ENCODE results near the gene ERV3-1. TPM values are rescaled to one million over a fixed set of nuclear protein-coding genes. Genes with fewer than 3 reads are reported as not detected.
A peak's percentile ranks its signal among the peaks of the same experiment; 100 is the strongest.
"Not testable (repeated sequence)": the region's sequence is repeated elsewhere in the genome, so short reads cannot be mapped to it uniquely, and the experiment has no call there.

The ERV3-1 gene
- total RNA-seq, 1 experiment from 2014 or later, result 13.5 TPM

DNA sequence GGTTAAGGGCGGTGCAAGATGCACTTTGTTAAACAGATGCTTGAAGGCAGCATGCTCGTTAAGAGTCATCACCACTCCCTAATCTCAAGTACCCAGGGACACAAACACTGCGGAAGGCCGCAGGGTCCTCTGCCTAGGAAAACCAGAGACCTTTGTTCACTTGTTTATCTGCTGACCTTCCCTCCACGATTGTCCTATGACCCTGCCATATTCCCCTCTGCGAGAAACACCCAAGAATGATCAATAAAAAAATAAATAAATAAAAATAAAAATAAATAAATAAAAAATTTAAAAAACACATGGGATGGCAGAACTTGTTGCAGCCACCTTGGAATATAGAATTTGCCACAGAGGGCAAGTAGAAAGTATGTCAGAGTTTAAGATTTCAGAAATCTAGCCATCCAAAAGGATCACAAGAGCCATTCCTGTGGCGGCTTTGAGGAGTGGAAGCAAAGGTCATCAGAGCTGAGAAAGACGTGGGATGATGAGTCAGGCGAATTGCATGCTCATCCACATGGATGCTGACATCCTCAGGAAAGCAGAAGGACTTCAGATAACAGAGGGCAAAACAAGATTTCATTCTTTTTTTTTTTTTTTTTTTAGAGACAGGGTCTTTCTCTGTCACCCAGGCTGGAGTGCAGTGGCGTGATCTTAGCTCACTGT, 27.8 kb upstream of the ERV3-1 start:
- H3K36me3 ChIP-seq (ENCODE audit: control insufficient read depth, insufficient read depth, low read length); H3K27me3 Mint-ChIP-seq (ENCODE audit: insufficient read depth, unreplicated experiment); H3K4me1 Mint-ChIP-seq (ENCODE audit: low read depth, unreplicated experiment); BruUV-seq (replicated peaks); H3K27ac Mint-ChIP-seq (ENCODE audit: unreplicated experiment); H3K27me3 ChIP-seq (replicated peaks; ENCODE audit: control insufficient read depth, insufficient read depth, low read length); H3K4me3 ChIP-seq (ENCODE audit: low read depth, low read length); H3K9me3 ChIP-seq; CTCF ChIA-PET; H3K36me3 Mint-ChIP-seq (ENCODE audit: insufficient read depth, unreplicated experiment); H3K4me1 ChIP-seq; H3K4me3 Mint-ChIP-seq (ENCODE audit: unreplicated experiment): not testable (repeated sequence)
- POLR2A ChIA-PET, result interaction anchor here (0.7 kb wide), 1 partner anchor 27 kb away, joined by 9 read pairs; no protein-coding TSS in a partner anchor
- DNase-seq, result peak in 1 of 2 experiments; percentile 46
- intact Hi-C loops (cut with micrococcal nuclease; ENCODE audit: unreplicated experiment), result loop anchor here (10.0 kb wide), 1 partner anchor 79 kb away; no protein-coding TSS in a partner anchor
- H3K9me3 Mint-ChIP-seq (ENCODE audit: unreplicated experiment), result peaks cover 13% of the 10 kb centered on the region

DNA sequence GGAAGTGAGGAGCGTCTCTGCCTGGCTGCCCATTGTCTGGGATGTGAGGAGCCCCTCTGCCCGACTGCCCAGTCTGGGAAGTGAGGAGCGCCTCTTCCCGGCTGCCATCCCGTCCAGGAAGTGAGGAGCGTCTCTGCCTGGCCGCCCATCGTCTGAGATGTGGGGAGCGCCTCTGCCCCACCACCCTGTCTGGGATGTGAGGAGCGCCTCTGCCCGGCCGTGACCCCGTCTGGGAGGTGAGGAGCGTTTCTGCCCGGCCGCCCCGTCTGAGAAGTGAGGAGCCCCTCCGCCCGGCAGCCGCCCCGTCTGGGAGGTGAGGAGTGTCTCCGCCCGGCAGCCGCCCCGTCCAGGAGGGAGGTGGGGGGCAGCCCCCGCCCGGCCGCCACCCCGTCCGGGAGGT, 26.9 kb upstream of the ERV3-1 start:
- BruUV-seq (replicated peaks); H3K9me3 ChIP-seq; CTCF ChIA-PET; H3K4me3 ChIP-seq (ENCODE audit: low read depth, low read length); H3K27ac Mint-ChIP-seq (ENCODE audit: unreplicated experiment); POLR2A ChIA-PET; H3K4me1 Mint-ChIP-seq (ENCODE audit: low read depth, unreplicated experiment); H3K4me1 ChIP-seq; H3K27me3 ChIP-seq (replicated peaks; ENCODE audit: control insufficient read depth, insufficient read depth, low read length); H3K36me3 Mint-ChIP-seq (ENCODE audit: insufficient read depth, unreplicated experiment); H3K36me3 ChIP-seq (ENCODE audit: control insufficient read depth, insufficient read depth, low read length); DNase-seq; H3K4me3 Mint-ChIP-seq (ENCODE audit: unreplicated experiment); H3K27me3 Mint-ChIP-seq (ENCODE audit: insufficient read depth, unreplicated experiment): not testable (repeated sequence)
- H3K9me3 Mint-ChIP-seq (ENCODE audit: unreplicated experiment), result peaks cover 13% of the 10 kb centered on the region
- intact Hi-C loops (cut with micrococcal nuclease; ENCODE audit: unreplicated experiment), result loop anchor here (10.0 kb wide), 1 partner anchor 79 kb away; no protein-coding TSS in a partner anchor

DNA sequence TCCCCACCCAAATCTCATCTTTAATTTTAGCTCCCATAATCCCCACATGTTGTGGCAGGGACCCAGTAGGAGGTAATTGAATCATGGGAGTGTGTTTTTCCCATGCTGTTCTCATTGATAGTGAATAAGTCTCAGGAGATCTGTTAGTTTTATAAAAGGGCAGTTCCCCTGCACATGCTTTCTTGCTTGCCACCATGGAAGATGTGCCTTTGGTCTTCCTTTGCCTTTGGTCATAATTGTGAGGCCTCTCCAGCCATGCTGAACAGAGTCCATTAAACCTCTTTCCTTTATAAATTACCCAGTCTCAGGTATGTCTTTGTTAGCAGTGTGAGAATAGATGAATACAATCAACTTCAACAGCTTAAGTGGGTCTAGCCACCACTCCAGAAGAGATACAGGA, 18.5 kb upstream of the ERV3-1 start:
- BruUV-seq (replicated peaks); CTCF ChIA-PET: not testable (repeated sequence)

DNA sequence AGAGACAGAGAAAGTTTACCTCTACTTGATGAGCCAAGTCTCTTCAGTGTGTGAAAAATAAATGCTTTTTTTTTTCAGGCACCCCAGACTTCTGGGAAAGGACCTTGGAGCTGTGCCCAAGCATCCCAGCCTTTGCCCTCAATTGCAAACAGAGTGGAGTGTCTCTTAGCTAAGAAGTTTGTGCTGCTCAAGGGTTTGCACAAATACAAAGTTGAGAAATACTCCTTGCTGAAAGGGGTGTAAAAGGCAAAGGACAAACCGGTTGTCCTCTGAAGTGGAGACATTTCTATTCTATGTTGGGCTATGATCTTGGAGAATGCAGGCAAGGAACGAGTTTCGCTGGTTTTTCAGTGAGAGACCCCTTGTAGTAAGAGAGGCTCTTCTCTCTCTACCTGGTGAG, 14.5 kb upstream of the ERV3-1 start:
- H3K4me3 ChIP-seq (ENCODE audit: low read depth, low read length); BruUV-seq (replicated peaks); H3K27me3 Mint-ChIP-seq (ENCODE audit: insufficient read depth, unreplicated experiment); H3K36me3 Mint-ChIP-seq (ENCODE audit: insufficient read depth, unreplicated experiment); H3K27me3 ChIP-seq (replicated peaks; ENCODE audit: control insufficient read depth, insufficient read depth, low read length); intact Hi-C loops (cut with micrococcal nuclease; ENCODE audit: unreplicated experiment); H3K4me1 Mint-ChIP-seq (ENCODE audit: low read depth, unreplicated experiment); H3K9me3 ChIP-seq; H3K9me3 Mint-ChIP-seq (ENCODE audit: unreplicated experiment); CTCF ChIA-PET; H3K36me3 ChIP-seq (ENCODE audit: control insufficient read depth, insufficient read depth, low read length); H3K4me3 Mint-ChIP-seq (ENCODE audit: unreplicated experiment); H3K27ac Mint-ChIP-seq (ENCODE audit: unreplicated experiment); H3K4me1 ChIP-seq; POLR2A ChIA-PET: not testable (repeated sequence)
- peak; percentile 25 to 43 for DNase-seq

More for the DNA sequence above, 18.5 kb upstream of the ERV3-1 start:
- H3K9me3 ChIP-seq; H3K36me3 ChIP-seq (ENCODE audit: control insufficient read depth, insufficient read depth, low read length); H3K36me3 Mint-ChIP-seq (ENCODE audit: insufficient read depth, unreplicated experiment); DNase-seq; H3K4me3 ChIP-seq (ENCODE audit: low read depth, low read length); H3K4me1 ChIP-seq; POLR2A ChIA-PET; H3K27ac Mint-ChIP-seq (ENCODE audit: unreplicated experiment); H3K4me3 Mint-ChIP-seq (ENCODE audit: unreplicated experiment); H3K27me3 Mint-ChIP-seq (ENCODE audit: insufficient read depth, unreplicated experiment); H3K27me3 ChIP-seq (replicated peaks; ENCODE audit: control insufficient read depth, insufficient read depth, low read length); intact Hi-C loops (cut with micrococcal nuclease; ENCODE audit: unreplicated experiment); H3K4me1 Mint-ChIP-seq (ENCODE audit: low read depth, unreplicated experiment); H3K9me3 Mint-ChIP-seq (ENCODE audit: unreplicated experiment): not testable (repeated sequence)

DNA sequence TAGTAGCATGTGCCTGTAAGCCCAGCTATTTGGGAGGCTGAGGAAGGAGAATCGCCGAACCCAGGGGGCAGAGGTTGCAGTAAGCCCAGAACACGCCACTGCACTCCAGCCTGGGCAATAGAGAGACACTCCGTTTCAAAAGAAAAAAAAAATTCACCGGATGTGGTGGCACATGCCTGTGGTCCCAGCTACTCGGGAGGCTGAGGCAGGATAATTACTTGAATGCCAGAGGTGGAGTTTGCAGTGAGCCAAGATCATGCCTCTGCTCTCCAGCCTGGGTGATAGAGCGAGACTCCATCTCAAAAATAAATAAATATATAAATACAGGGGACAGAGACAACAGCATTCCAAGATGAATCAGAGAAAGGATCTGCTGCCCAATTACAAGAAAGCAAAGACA, 3.4 kb upstream of the ERV3-1 start:
- H3K4me3 Mint-ChIP-seq (ENCODE audit: unreplicated experiment); H3K4me1 ChIP-seq; intact Hi-C loops (cut with micrococcal nuclease; ENCODE audit: unreplicated experiment); H3K27me3 Mint-ChIP-seq (ENCODE audit: insufficient read depth, unreplicated experiment); H3K9me3 Mint-ChIP-seq (ENCODE audit: unreplicated experiment); H3K9me3 ChIP-seq; H3K4me3 ChIP-seq (ENCODE audit: low read depth, low read length); DNase-seq; H3K27ac Mint-ChIP-seq (ENCODE audit: unreplicated experiment); BruUV-seq (replicated peaks); CTCF ChIA-PET; POLR2A ChIA-PET; H3K27me3 ChIP-seq (replicated peaks; ENCODE audit: control insufficient read depth, insufficient read depth, low read length); H3K36me3 ChIP-seq (ENCODE audit: control insufficient read depth, insufficient read depth, low read length); H3K4me1 Mint-ChIP-seq (ENCODE audit: low read depth, unreplicated experiment): not testable (repeated sequence)
- peaks cover 17% of the 10 kb centered on the region for H3K36me3 Mint-ChIP-seq (ENCODE audit: insufficient read depth, unreplicated experiment)

DNA sequence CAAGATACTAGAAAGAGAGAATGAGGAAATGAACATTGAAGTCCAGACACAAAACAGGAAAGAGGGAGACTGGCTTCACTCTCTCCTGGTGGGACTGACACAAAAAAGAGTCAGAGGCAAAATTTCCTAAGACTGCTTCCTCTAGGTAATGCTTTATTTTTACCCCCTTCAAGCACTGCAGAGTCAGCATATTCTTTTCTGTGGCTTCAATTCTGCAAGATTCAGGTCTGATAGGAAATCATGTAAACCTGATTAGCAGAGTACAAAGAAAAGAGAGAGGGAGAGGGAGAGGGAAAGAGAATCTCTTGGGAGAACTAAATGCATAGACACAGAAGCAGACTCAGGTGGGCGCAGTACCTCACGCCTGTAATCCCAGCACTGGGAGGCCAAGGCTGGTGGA, 2.9 kb upstream of the ERV3-1 start:
- H3K27ac Mint-ChIP-seq (ENCODE audit: unreplicated experiment); POLR2A ChIA-PET; intact Hi-C loops (cut with micrococcal nuclease; ENCODE audit: unreplicated experiment); H3K27me3 ChIP-seq (replicated peaks; ENCODE audit: control insufficient read depth, insufficient read depth, low read length); H3K4me1 ChIP-seq; BruUV-seq (replicated peaks); H3K9me3 ChIP-seq; H3K4me3 Mint-ChIP-seq (ENCODE audit: unreplicated experiment); H3K36me3 ChIP-seq (ENCODE audit: control insufficient read depth, insufficient read depth, low read length); CTCF ChIA-PET; H3K4me1 Mint-ChIP-seq (ENCODE audit: low read depth, unreplicated experiment); H3K27me3 Mint-ChIP-seq (ENCODE audit: insufficient read depth, unreplicated experiment); H3K9me3 Mint-ChIP-seq (ENCODE audit: unreplicated experiment); H3K4me3 ChIP-seq (ENCODE audit: low read depth, low read length); DNase-seq: not testable (repeated sequence)
- peaks cover 21% of the 10 kb centered on the region for H3K36me3 Mint-ChIP-seq (ENCODE audit: insufficient read depth, unreplicated experiment)

DNA sequence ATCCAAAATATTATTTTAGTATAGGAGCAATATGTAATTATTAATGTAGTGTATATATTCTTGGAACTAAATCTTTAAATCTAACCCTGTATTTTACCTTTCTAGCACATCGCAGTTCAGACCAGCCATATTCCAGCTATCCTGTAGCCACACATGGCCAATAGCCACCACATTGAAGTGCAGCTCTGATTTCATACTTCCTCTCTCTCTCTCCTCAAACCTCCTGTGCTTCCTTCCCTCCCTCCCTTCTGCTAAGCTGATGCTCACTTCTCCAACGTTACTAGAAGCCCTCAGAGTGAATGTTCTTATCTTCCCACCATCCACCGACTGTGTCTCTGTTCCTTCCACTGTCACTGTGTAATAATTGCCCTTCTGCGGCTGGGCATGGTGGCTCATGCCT, 549 bp upstream of the ERV3-1 start:
- H3K9me3 ChIP-seq, result peaks cover 23% of the 10 kb centered on the region
- intact Hi-C loops (cut with micrococcal nuclease; ENCODE audit: unreplicated experiment); H3K27me3 ChIP-seq (replicated peaks; ENCODE audit: control insufficient read depth, insufficient read depth, low read length); BruUV-seq (replicated peaks); H3K27me3 Mint-ChIP-seq (ENCODE audit: insufficient read depth, unreplicated experiment); H3K4me1 ChIP-seq; H3K36me3 ChIP-seq (ENCODE audit: control insufficient read depth, insufficient read depth, low read length); DNase-seq; H3K4me3 ChIP-seq (ENCODE audit: low read depth, low read length): not testable (repeated sequence)
- Mint-ChIP-seq H3K4me1 (ENCODE audit: low read depth, unreplicated experiment) (peaks cover 14% of the 10 kb centered on the region), H3K27ac (ENCODE audit: unreplicated experiment) (peak overlapping the region; percentile 95), H3K9me3 (ENCODE audit: unreplicated experiment) (peaks cover 10% of the 10 kb centered on the region), H3K4me3 (ENCODE audit: unreplicated experiment) (peak overlapping the region; percentile 93), H3K36me3 (ENCODE audit: insufficient read depth, unreplicated experiment) (peaks cover 44% of the 10 kb centered on the region)
- CTCF ChIA-PET, result interaction anchor here (1.0 to 1.3 kb wide), 2 partner anchors 31 to 119 kb away, joined by 3 to 7 read pairs; no protein-coding TSS in a partner anchor
- POLR2A ChIA-PET, result interaction anchor here (0.5 to 1.8 kb wide), 5 partner anchors 19 to 366 kb away, joined by 3 to 13 read pairs (median 9); partner anchors contain the start of gene ZNF92
